MM.1S (cell line): Measurements from ENCODE around the gene TNS2.

Experiments
- EZH2 ChIP-seq: fragments of 300-600 bp; sonication (generic); optimal IDR thresholded peaks from 2 replicates; pipeline ENCODE3; 2017; ENCODE audit warnings: low read depth, mild to moderate bottlenecking, antibody characterized with exemption, low read length, mixed read lengths
- EZH2phosphoT487 ChIP-seq: fragments of 300-600 bp; sonication (generic); IDR thresholded peaks from 2 replicates; pipeline ENCODE4 v1.6.1; 2018; ENCODE audit warnings: antibody characterized with exemption, low read length

GRCh38 chr12:53055471-53056266, 5.8 kb downstream of the TNS2 start:
- TF ChIP-seq EZH2phosphoT487 (no peak), EZH2 (no peak)
